ENCODE results near the gene ZNF615. TPM values are rescaled to one million over a fixed set of nuclear protein-coding genes. Genes with fewer than 3 reads are reported as not detected.
"Not testable (repeated sequence)": the region's sequence is repeated elsewhere in the genome, so short reads cannot be mapped to it uniquely, and the experiment has no call there.

Gene ZNF615
- total RNA-seq, 2 donors from 2014 or later: 4.7 to 19.8 TPM

GRCh38 chr19:52034051-52034728 is 26.2 kb upstream of the ZNF615 start:
- H3K27ac ChIP-seq: no peak overlapping the region
- TF ChIP-seq CTCF (IDR thresholded peaks at IDR 0.05): no peak
- ATAC-seq (ENCODE audit: insufficient number of reproducible peaks, low FRiP score, low read depth): no peak
- H3K4me3 ChIP-seq: no peak overlapping the region
- H3K36me3 ChIP-seq: peaks cover 54% of the 10 kb centered on the region
- no peaks in the 10 kb centered on the region for H3K27me3 ChIP-seq (replicated peaks; ENCODE audit: insufficient read depth)
- DNase-seq (ENCODE audit: low spot score): no peak
- H3K4me1 ChIP-seq (ENCODE audit: control insufficient read depth in 1 of 2, low read depth in 2 of 2): no peaks in the 10 kb centered on the region
- H3K9me3 ChIP-seq: peaks cover 78% of the 10 kb centered on the region

GRCh38 chr19:52028780-52029123 is 20.7 kb upstream of the ZNF615 start:
- H3K27ac ChIP-seq: peak overlapping the region; percentile 90 to 97
- H3K9me3 ChIP-seq: peaks cover 42% of the 10 kb centered on the region
- no peak for TF ChIP-seq CTCF (IDR thresholded peaks at IDR 0.05)
- no peak for DNase-seq (ENCODE audit: low spot score)
- H3K4me1 ChIP-seq (ENCODE audit: control insufficient read depth in 1 of 2, low read depth in 2 of 2): peaks cover 4 to 15% of the 10 kb centered on the region in 2 donors
- H3K27me3 ChIP-seq (replicated peaks; ENCODE audit: insufficient read depth): no peaks in the 10 kb centered on the region
- no peak for ATAC-seq (ENCODE audit: insufficient number of reproducible peaks, low FRiP score, low read depth)
- peaks cover 22% of the 10 kb centered on the region for H3K36me3 ChIP-seq
- H3K4me3 ChIP-seq: peak overlapping the region; percentile 90

- peak within 1 kb of the TSS; percentile 90 for H3K4me3 ChIP-seq
- ATAC-seq (ENCODE audit: insufficient number of reproducible peaks, low FRiP score, low read depth) (peak; percentile 99), DNase-seq (ENCODE audit: low spot score) (peak; percentile 77)
- no peaks in the 10 kb centered on the region for H3K27me3 ChIP-seq (replicated peaks; ENCODE audit: insufficient read depth)
- H3K36me3 ChIP-seq: peaks cover 27% of the 10 kb centered on the region
- peaks cover 4 to 15% of the 10 kb centered on the region in 2 donors for H3K4me1 ChIP-seq (ENCODE audit: control insufficient read depth in 1 of 2, low read depth in 2 of 2)
- peaks cover 43% of the 10 kb centered on the region for H3K9me3 ChIP-seq
- no peak for TF ChIP-seq CTCF (IDR thresholded peaks at IDR 0.05)
- H3K27ac ChIP-seq: peak within 1 kb of the TSS; percentile 90 to 97
These were observed 20.2 kb upstream of the ZNF615 start, which contains the start of gene ZNF614 for GRCh38 chr19:52028027-52028779. ZNF614 (minus strand) TSS chr19:52028379; CDS start chr19:52025745, 2,634 bp downstream.

- H3K27me3 ChIP-seq (replicated peaks; ENCODE audit: insufficient read depth); H3K4me3 ChIP-seq; DNase-seq (ENCODE audit: low spot score); ATAC-seq (ENCODE audit: insufficient number of reproducible peaks, low FRiP score, low read depth); H3K27ac ChIP-seq: not testable (repeated sequence)
- Histone ChIP-seq H3K4me1 (ENCODE audit: control insufficient read depth in 1 of 2, low read depth in 2 of 2) (peaks cover 4 to 15% of the 10 kb centered on the region in 2 donors), H3K36me3 (peaks cover 40% of the 10 kb centered on the region), H3K9me3 (peaks cover 41% of the 10 kb centered on the region)
These were observed 18.4 kb upstream of the ZNF615 start for GRCh38 chr19:52026255-52026990.

GRCh38 chr19:52024478-52024877 is 16.5 kb upstream of the ZNF615 start:
- H3K36me3 ChIP-seq: peaks cover 60% of the 10 kb centered on the region
- peaks cover 58% of the 10 kb centered on the region for H3K9me3 ChIP-seq

GRCh38 chr19:52022193-52022592 is 14.2 kb upstream of the ZNF615 start:
- Histone ChIP-seq H3K36me3 (peaks cover 81% of the 10 kb centered on the region), H3K27ac (no peak overlapping the region), H3K4me1 (ENCODE audit: control insufficient read depth in 1 of 2, low read depth in 2 of 2) (peaks cover 1 to 6% of the 10 kb centered on the region in 2 donors), H3K4me3 (no peak overlapping the region), H3K9me3 (peaks cover 81% of the 10 kb centered on the region), H3K27me3 (replicated peaks; ENCODE audit: insufficient read depth) (no peaks in the 10 kb centered on the region)
- no peak for TF ChIP-seq CTCF (IDR thresholded peaks at IDR 0.05)
- no peak for DNase-seq (ENCODE audit: low spot score)
- no peak for ATAC-seq (ENCODE audit: insufficient number of reproducible peaks, low FRiP score, low read depth)

More at GRCh38 chr19:52024478-52024877, 16.5 kb upstream of the ZNF615 start:
- not testable (repeated sequence) for ATAC-seq (ENCODE audit: insufficient number of reproducible peaks, low FRiP score, low read depth); DNase-seq (ENCODE audit: low spot score); H3K27me3 ChIP-seq (replicated peaks; ENCODE audit: insufficient read depth); H3K27ac ChIP-seq; H3K4me3 ChIP-seq
- H3K4me1 ChIP-seq (ENCODE audit: control insufficient read depth in 1 of 2, low read depth in 2 of 2): peaks cover 4 to 15% of the 10 kb centered on the region in 2 donors
